ENCODE data around the gene LHB.
"Not testable (repeated sequence)": the region's sequence is repeated elsewhere in the genome, so short reads cannot be mapped to it uniquely, and the experiment has no call there.

The LHB gene

GRCh38 chr19:49038557-49039276 is 21.8 kb upstream of the LHB start:
- not testable (repeated sequence) for DNase-seq (ENCODE audit: extremely low read depth in 1 of 2, low read depth in 1 of 2)

DNA sequence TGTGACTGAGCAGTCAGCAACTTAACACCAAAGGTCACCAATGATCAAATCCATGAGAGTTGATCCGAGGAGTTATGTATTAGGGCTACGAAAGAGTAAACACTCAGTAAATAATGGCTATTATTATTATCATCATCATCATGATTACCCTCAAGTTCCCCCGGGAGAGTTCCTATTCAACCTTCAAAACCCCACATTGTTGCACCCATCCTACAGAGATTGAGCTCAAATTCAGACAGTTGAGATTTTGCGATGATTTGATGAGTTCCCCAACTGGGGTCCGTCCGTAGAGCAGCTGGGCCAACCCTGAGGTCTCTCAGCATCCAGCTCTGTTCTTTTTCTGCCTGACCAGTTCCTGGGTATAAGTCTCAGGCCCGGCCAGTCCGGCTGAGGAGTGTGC is 21.2 kb upstream of the LHB start:
- DNase-seq (ENCODE audit: extremely low read depth in 1 of 2, low read depth in 1 of 2), result not testable (repeated sequence)

GRCh38 chr19:49036815-49037214 is 19.9 kb upstream of the LHB start, which contains the start of gene CGB1:
TSS of gene CGB1 (minus strand) at chr19:49036895. CDS start at chr19:49036711, 184 bp downstream.
- DNase-seq (ENCODE audit: extremely low read depth in 1 of 2, low read depth in 1 of 2), result not testable (repeated sequence)

DNA sequence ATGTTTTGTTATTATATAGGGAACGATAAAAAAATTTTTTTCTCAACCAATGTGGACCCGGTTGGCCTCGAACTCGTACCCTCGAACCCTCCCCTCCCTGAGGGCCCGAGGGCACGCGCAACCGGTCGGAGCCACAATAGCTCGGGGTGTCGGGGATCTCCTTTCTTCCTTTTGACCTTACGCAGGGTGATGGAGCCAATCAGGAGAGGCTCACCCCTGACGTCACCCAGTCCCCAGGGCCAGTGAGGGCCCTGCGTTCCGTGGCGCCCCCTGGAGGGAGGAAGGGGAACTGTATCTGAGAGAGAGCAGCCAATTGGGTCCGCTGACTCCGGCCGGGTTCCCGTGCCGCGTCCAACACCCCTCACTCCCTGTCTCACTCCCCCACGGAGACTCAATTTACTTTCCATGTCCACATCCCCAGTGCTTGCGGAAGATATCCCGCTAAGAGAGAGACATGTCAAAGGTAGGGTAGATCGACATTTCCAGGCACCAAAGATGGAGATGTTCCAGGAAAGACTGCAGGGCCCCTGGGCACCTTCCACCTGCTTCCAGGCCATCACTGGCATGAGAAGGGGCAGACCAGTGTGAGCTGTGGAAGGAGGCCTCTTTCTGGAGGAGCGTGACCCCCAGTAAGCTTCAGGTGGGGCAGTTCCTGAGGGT is 14.9 kb upstream of the LHB start, which contains the start of gene CGB2:
TSS of gene CGB2 (plus strand) at position 249 of the 660 bp plus-strand sequence. CDS start at position 455, 206 bp downstream.
- peak in 1 of 2 donors; percentile 40 for DNase-seq (ENCODE audit: extremely low read depth in 1 of 2, low read depth in 1 of 2)

- not testable (repeated sequence) for DNase-seq (ENCODE audit: extremely low read depth in 1 of 2, low read depth in 1 of 2)
These were observed 13.4 kb upstream of the LHB start for GRCh38 chr19:49030323-49030722.

GRCh38 chr19:49029749-49030148 is 12.9 kb upstream of the LHB start:
- DNase-seq (ENCODE audit: extremely low read depth in 1 of 2, low read depth in 1 of 2), result not testable (repeated sequence)

DNA sequence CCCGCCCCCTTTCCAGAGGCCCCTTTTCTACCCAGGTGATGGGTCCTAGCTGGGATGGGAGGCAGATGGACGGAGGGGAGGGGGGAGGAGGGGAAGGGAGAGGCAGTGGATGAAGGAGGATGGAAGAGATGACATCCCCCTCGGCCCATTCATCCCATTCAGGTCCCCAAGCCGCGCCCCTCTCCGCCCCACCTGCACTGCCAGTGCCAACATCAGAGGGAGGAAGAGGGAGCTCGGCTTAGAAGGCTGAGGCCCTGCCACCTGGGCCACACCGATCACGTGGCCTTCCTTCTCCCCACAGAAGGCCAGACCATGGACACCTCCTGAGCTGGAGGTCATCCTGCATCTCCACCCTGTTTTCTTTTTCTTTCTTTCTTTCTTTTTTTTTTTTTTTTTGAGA is 11.8 kb upstream of the LHB start:
- DNase-seq (ENCODE audit: extremely low read depth in 1 of 2, low read depth in 1 of 2), result not testable (repeated sequence)

DNA sequence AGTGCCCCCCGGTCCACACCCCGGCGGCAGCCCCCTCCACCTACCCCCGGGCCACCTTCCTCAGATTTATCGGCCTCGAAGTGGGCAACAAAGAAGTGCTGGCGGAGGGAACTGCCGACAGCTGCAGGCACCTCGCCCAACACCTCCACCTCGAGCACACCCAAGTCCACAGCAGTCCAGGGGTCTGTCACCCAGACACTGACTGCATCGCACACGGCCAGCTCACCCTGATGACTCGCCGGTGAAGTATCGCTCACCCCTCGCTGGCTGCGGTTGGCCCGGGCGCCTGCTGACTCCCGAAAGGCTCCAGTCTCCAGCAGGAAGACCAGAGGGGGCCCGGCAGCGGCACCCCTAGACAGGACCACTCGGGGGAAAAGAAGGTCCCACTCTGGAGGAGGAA is 8.7 kb upstream of the LHB start:
- not testable (repeated sequence) for DNase-seq (ENCODE audit: extremely low read depth in 1 of 2, low read depth in 1 of 2)

DNA sequence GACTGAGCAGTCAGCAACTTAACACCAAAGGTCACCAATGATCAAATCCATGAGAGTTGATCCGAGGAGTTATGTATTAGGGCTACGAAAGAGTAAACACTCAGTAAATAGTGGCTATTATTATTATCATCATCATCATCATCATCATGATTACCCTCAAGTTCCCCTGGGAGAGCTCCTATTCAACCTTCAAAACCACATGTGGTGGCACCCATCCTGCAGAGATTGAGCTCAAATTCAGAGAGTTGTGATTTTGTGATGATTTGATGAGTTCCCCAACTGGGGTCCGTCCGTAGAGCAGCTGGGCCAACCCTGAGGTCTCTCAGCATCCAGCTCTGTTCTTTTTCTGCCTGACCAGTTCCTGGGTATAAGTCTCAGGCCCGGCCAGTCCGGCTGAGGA is 8.2 kb upstream of the LHB start:
- DNase-seq (ENCODE audit: extremely low read depth in 1 of 2, low read depth in 1 of 2), result not testable (repeated sequence)

GRCh38 chr19:49024233-49024632 is 7.3 kb upstream of the LHB start, which contains the start of gene CGB3:
TSS of gene CGB3 (minus strand) at chr19:49024333. CDS start at chr19:49023971, 362 bp downstream.
- not testable (repeated sequence) for DNase-seq (ENCODE audit: extremely low read depth in 1 of 2, low read depth in 1 of 2)

DNA sequence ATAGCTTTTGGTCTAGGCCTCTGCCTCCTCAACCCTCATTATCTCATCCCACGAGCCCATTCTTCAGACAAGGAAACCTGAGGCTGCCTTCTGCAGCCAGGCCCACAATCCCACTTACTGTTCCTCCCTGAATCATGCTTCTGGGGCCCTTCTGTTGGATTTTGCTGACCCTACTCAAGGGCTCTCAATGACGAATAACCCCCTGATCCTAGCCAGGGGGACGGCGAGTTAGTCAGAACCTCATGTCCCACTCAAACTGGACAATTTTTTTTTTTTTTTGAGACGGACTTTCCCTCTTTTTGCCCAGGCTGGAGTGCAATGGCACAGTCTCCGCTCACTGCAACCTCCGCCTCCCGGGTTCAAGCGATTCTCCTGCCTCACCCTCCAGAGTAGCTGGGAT is 5.2 kb upstream of the LHB start:
- no peak for DNase-seq (ENCODE audit: extremely low read depth in 1 of 2, low read depth in 1 of 2)

DNA sequence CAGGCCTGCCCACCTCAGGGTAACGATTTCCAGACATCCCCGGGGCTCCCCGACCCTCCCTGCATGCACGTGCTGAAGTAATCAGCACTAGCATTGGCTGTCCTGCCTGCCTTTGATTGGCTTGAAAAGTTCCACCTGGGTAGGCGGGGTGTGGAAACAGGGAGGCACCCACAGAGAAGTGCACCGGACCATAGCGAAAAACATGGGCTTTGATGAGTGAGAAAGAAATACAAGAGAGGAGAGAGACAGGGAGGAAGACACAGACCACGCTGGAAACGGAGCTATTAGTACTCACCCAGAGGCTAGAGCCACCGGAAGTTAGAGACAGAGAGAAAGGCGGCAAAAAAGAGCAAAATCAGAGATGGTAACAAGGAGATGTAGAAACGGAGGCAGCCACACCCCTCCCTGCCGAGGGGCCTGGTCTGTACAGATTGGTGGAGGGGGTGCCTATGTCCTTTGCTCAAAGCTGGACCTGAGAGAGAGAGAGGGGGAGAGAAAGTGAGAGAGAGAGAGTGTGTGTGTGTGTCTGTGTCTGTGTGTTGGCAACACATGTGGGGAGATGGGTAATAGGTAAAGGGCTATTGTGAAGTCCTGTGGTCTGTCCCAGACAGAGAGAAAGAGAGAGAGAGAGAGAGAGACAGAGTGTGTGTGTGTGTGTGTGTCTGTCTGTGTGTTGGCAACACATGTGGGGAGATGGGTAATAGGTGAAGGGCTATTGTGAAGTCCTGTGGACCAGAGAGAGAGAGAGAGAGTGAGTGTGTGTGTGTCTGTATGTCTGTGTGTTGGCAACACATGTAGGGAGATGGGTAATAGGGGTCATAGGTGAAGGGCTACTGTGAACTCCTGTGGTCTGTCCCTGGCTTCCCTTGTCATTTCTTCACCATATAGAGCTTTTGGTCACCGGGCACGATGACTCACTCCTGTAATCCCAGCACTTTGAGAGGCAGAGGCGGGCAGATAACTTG is 4.3 kb upstream of the LHB start:
- no peak for DNase-seq (ENCODE audit: extremely low read depth in 1 of 2, low read depth in 1 of 2)

DNA sequence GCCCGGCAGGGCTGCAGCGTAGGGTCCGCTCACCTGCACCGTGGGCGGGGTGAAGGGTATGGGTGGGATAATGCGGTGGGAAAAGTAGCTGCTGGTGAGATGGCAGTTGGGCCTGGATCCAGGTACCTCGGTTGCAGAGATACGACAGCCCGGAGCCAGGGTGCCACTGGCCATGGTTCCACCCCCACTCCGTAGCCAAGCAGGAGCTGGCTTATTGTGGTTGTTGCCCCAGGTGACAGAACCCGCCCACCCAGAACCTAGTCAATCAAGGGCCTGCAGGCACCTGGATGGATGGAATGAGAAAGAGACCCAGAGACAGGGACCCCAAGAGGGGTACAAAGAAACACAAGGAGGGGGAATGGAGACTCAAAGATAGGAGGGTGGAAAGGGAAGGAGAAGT is 3.5 kb upstream of the LHB start:
- no peak for DNase-seq (ENCODE audit: extremely low read depth in 1 of 2, low read depth in 1 of 2)

GRCh38 chr19:49019242-49019932 is 2.5 kb upstream of the LHB start:
- DNase-seq (ENCODE audit: extremely low read depth in 1 of 2, low read depth in 1 of 2), result peak in 1 of 2 donors; percentile 50

DNA sequence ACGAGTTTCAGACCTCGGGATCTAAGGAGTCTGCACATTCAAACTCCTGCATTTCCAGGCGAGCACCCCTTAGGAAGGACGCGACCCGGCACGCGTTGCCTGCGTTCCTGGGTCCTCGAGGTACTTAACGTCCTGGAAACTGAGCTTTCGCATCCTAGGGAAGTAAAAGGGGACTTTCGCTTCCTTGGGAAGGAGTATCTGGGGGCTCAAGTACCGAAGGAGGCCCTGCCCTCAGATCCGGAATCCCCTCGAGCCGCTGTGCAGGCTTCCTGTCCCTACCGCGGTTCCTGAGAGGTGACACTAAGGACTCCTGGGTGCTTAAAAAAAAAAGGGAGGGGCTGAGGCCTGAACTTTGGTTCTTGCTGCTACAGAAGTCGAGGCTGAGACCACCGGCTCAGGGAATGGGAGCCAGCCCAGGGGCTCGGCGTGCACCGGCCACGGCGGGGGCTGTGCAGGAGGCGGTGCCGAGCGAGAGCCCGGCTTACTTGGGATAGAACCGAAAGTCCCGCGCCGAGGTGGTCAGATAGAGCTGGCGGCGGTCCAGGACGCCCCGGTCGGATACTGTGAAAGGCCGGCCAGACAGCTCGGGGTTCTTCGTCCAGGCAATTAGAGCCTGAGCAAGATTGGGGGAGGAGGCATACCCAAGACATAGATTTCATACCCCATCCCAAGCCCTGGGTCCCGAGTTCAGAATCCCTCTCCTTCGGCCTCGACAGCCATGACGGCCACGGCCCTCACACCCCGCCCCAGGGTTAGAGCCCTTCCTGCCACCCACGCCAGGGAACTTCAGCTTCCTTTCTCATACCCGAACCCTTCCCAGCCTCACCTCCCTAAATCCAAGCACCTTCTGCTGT is 1.7 kb upstream of the LHB start:
- not testable (repeated sequence) for DNase-seq (ENCODE audit: extremely low read depth in 1 of 2, low read depth in 1 of 2)

- DNase-seq (ENCODE audit: extremely low read depth in 1 of 2, low read depth in 1 of 2), result peak; percentile 29 to 58
These were observed 918 bp upstream of the LHB start for GRCh38 chr19:49017666-49018351.

GRCh38 chr19:49016067-49016839 is 638 bp downstream of the LHB start:
- DNase-seq (ENCODE audit: extremely low read depth in 1 of 2, low read depth in 1 of 2), result no peak

GRCh38 chr19:49014870-49015255 is 2.0 kb downstream of the LHB start:
- no peak for DNase-seq (ENCODE audit: extremely low read depth in 1 of 2, low read depth in 1 of 2)
